Astrocyte (in vitro differentiated cells and primary cell): ENCODE results near the gene AAMDC. TPM values are rescaled to one million over a fixed set of nuclear protein-coding genes. Genes with fewer than 3 reads are reported as not detected.

Source experiments
- DNase-seq: peaks from one replicate; pipeline ENCODE4 v3.0.0-alpha.2; 2010; ENCODE audit warnings: low read depth
- FAIRE-seq: peaks from 2 replicates; lab custom pipeline; 2011; peaks lifted over from hg19 to GRCh38; lab: Jason Lieb, UNC
- H2AFZ ChIP-seq: 2 replicates; pipeline ENCODE4 v1.6.0; 2012; ENCODE audit warnings: low read depth, low read length, inconsistent platforms
- H3K27ac ChIP-seq: 2 replicates; pipeline ENCODE4 v1.5.1; 2011; ENCODE audit warnings: low read depth, low read length, inconsistent platforms
- H3K27me3 ChIP-seq: 2 replicates; pipeline ENCODE4 v1.6.0; 2011; ENCODE audit warnings: low read length, inconsistent platforms; ENCODE audit not compliant: insufficient read depth
- H3K36me3 ChIP-seq: 2 replicates; pipeline ENCODE4 v1.5.1; 2011; ENCODE audit warnings: low read length, inconsistent platforms; ENCODE audit not compliant: insufficient read depth
- H3K4me1 ChIP-seq: 2 replicates; pipeline ENCODE4 v1.5.1; 2011; ENCODE audit warnings: low read length, inconsistent platforms; ENCODE audit not compliant: insufficient read depth
- H3K4me2 ChIP-seq: 2 replicates; pipeline ENCODE4 v1.6.0; 2012; ENCODE audit warnings: low read length, inconsistent platforms
- H3K4me3 ChIP-seq: 2 replicates; pipeline ENCODE4 v1.5.1; 2011; ENCODE audit warnings: low read depth, mild to moderate bottlenecking, low read length, inconsistent platforms; ENCODE audit not compliant: insufficient read depth
- H3K79me2 ChIP-seq: 2 replicates; pipeline ENCODE4 v1.6.0; 2012; ENCODE audit warnings: mild to moderate bottlenecking, low read length, inconsistent platforms; ENCODE audit not compliant: insufficient read depth
- H3K9ac ChIP-seq: 2 replicates; pipeline ENCODE4 v1.6.0; 2012; ENCODE audit warnings: mild to moderate bottlenecking, low read length, inconsistent platforms
- H3K9me3 ChIP-seq: 2 replicates; pipeline ENCODE4 v1.5.1; 2012; ENCODE audit warnings: low read depth, mild to moderate bottlenecking, low read length, inconsistent platforms; ENCODE audit not compliant: insufficient read depth
- H4K20me1 ChIP-seq: 2 replicates; pipeline ENCODE4 v1.6.0; 2012; ENCODE audit warnings: low read length, inconsistent platforms; ENCODE audit not compliant: insufficient read depth
- H3K27ac Mint-ChIP-seq: one replicate; pipeline ENCODE4 v1.8.0; 2021; ENCODE audit warnings: mild to moderate bottlenecking, mixed read lengths; ENCODE audit not compliant: unreplicated experiment
- H3K27me3 Mint-ChIP-seq: one replicate; pipeline ENCODE4 v1.8.0; 2021; ENCODE audit warnings: low read depth, mixed read lengths; ENCODE audit not compliant: unreplicated experiment
- H3K36me3 Mint-ChIP-seq: one replicate; pipeline ENCODE4 v1.8.0; 2021; ENCODE audit warnings: low read depth, mixed read lengths; ENCODE audit not compliant: unreplicated experiment
- H3K4me1 Mint-ChIP-seq: one replicate; pipeline ENCODE4 v1.8.0; 2021; ENCODE audit warnings: low read depth, mixed read lengths; ENCODE audit not compliant: unreplicated experiment
- H3K4me3 Mint-ChIP-seq: one replicate; pipeline ENCODE4 v1.8.0; 2021; ENCODE audit warnings: mild to moderate bottlenecking, moderate library complexity, mixed read lengths; ENCODE audit not compliant: unreplicated experiment
- H3K9me3 Mint-ChIP-seq: one replicate; pipeline ENCODE4 v1.8.0; 2021; ENCODE audit warnings: mild to moderate bottlenecking, mixed read lengths; ENCODE audit not compliant: unreplicated experiment
- CTCF ChIP-seq: IDR thresholded peaks from 2 replicates; pipeline ENCODE4 v1.5.1; 2011; ENCODE audit warnings: low read depth, mild to moderate bottlenecking, inconsistent platforms, low read length, moderate library complexity; ENCODE audit not compliant: insufficient read depth
- EZH2 ChIP-seq: IDR thresholded peaks from 2 replicates; pipeline ENCODE4 v1.6.1; 2012; ENCODE audit warnings: mild to moderate bottlenecking, low read length, inconsistent platforms; ENCODE audit not compliant: insufficient read depth
- total RNA-seq: library from RNA; stranded (reverse); gene quantifications from 2 replicates; pipeline ENCODE4 v1.2.1, GENCODE V29; 2021

AAMDC gene
- total RNA-seq, 1 donor from 2014 or later = 53.1 TPM

GRCh38 chr11:77778118-77778517 is 42.8 kb upstream of the AAMDC start:
- DNase-seq = no peak
- no peaks in the 10 kb centered on the region for H3K36me3 Mint-ChIP-seq
- Histone ChIP-seq H3K27me3 (no peaks in the 10 kb centered on the region), H3K4me3 (no peak overlapping the region), H3K4me1 (no peaks in the 10 kb centered on the region), H3K27ac (no peak overlapping the region), H2AFZ (no peak overlapping the region), H3K4me2 (no peak overlapping the region), H3K9ac (no peak overlapping the region), H4K20me1 (peaks cover 88% of the 10 kb centered on the region), H3K36me3 (no peaks in the 10 kb centered on the region), H3K79me2 (peaks cover 87% of the 10 kb centered on the region), H3K9me3 (no peaks in the 10 kb centered on the region)
- no peaks in the 10 kb centered on the region for H3K27me3 Mint-ChIP-seq
- FAIRE-seq = no peak
- no peaks in the 10 kb centered on the region for H3K9me3 Mint-ChIP-seq
- peaks cover 10% of the 10 kb centered on the region for H3K4me1 Mint-ChIP-seq
- no peak overlapping the region for H3K4me3 Mint-ChIP-seq
- H3K27ac Mint-ChIP-seq = no peak overlapping the region
- no peak for TF ChIP-seq EZH2

- Mint-ChIP-seq H3K9me3 (no peaks in the 10 kb centered on the region), H3K4me1 (peaks cover 10% of the 10 kb centered on the region), H3K4me3 (no peak overlapping the region), H3K36me3 (no peaks in the 10 kb centered on the region), H3K27me3 (no peaks in the 10 kb centered on the region), H3K27ac (no peak overlapping the region)
- FAIRE-seq (no peak), DNase-seq (no peak)
- no peaks in the 10 kb centered on the region for H3K27me3 ChIP-seq
- no peaks in the 10 kb centered on the region for H3K9me3 ChIP-seq
- no peaks in the 10 kb centered on the region for H3K4me1 ChIP-seq
- H3K27ac ChIP-seq = no peak overlapping the region
- H3K4me2 ChIP-seq = no peak overlapping the region
- no peaks in the 10 kb centered on the region for H3K36me3 ChIP-seq
- no peak overlapping the region for H3K9ac ChIP-seq
- peaks cover 86% of the 10 kb centered on the region for H3K79me2 ChIP-seq
- TF ChIP-seq EZH2 (no peak), CTCF (no peak)
- peaks cover 88% of the 10 kb centered on the region for H4K20me1 ChIP-seq
- H3K4me3 ChIP-seq = no peak overlapping the region
- H2AFZ ChIP-seq = no peak overlapping the region
Observed at GRCh38 chr11:77778549-77778948, 42.4 kb upstream of the AAMDC start.

DNA sequence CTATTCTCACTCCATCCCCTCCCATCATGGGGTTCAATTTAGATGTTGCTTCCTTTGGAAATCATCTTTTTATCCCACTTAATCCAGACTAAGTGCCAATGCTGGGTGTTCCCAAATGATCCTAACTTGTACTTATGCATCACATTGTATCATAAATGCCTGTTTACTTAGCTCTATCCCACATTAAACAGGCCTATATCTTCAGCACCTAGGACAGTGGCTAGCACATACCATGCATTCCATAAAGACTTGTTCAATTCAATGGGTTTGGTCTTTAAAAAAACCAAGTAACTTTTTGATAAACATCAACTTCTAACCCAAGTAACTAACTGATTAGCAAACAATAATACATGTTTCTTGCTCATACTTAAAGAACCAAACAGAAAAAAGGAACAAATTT is 41.0 kb upstream of the AAMDC start:
- no peak overlapping the region for H3K9ac ChIP-seq
- Mint-ChIP-seq H3K36me3 (no peaks in the 10 kb centered on the region), H3K27me3 (no peaks in the 10 kb centered on the region), H3K27ac (no peak overlapping the region), H3K9me3 (no peaks in the 10 kb centered on the region), H3K4me1 (peaks cover 10% of the 10 kb centered on the region), H3K4me3 (no peak overlapping the region)
- no peaks in the 10 kb centered on the region for H3K4me1 ChIP-seq
- no peak overlapping the region for H3K4me3 ChIP-seq
- no peaks in the 10 kb centered on the region for H3K36me3 ChIP-seq
- no peak overlapping the region for H3K27ac ChIP-seq
- peak; percentile 29 for DNase-seq
- TF ChIP-seq CTCF = no peak
- TF ChIP-seq EZH2 = no peak
- peaks cover 89% of the 10 kb centered on the region for H4K20me1 ChIP-seq
- no peak overlapping the region for H3K4me2 ChIP-seq
- peaks cover 92% of the 10 kb centered on the region for H3K79me2 ChIP-seq
- no peaks in the 10 kb centered on the region for H3K27me3 ChIP-seq
- no peaks in the 10 kb centered on the region for H3K9me3 ChIP-seq
- FAIRE-seq = no peak
- H2AFZ ChIP-seq = no peak overlapping the region
